ENCODE results near the gene CRYBB1. TPM values are rescaled to one million over a fixed set of nuclear protein-coding genes. Genes with fewer than 3 reads are reported as not detected.

The CRYBB1 gene
- total and polyA plus RNA-seq, 2 of the 13 experiments (the other 11 are each of a cell fraction or from before 2014, with no cell fraction given) = not detected

- CTCF ChIA-PET (ENCODE audit: low intra/inter-chr PET ratio, low total read pairs) = no interaction called here
- TF ChIP-seq RNF2 (conservative IDR thresholded peaks at IDR 0.05; ENCODE audit: low read depth) (no peak), PAWR (CRISPR knock-in tag; IDR thresholded peaks at IDR 0.05; ENCODE audit: borderline replicate concordance) (no peak), HHEX (CRISPR knock-in tag; IDR thresholded peaks at IDR 0.05) (no peak), ATM (IDR thresholded peaks at IDR 0.05; ENCODE audit: borderline replicate concordance) (no peak), ZNF879 (CRISPR knock-in tag; IDR thresholded peaks at IDR 0.05) (no peak), ZZZ3 (CRISPR knock-in tag; IDR thresholded peaks at IDR 0.05; ENCODE audit: borderline replicate concordance) (no peak), KLF9 (CRISPR knock-in tag; IDR thresholded peaks at IDR 0.05; ENCODE audit: low read depth) (no peak), ZNF33B (CRISPR knock-in tag; IDR thresholded peaks at IDR 0.05) (no peak), PITX1 (CRISPR knock-in tag; IDR thresholded peaks at IDR 0.05) (no peak), SALL1 (CRISPR knock-in tag; IDR thresholded peaks at IDR 0.05) (no peak), GATAD2A (CRISPR knock-in tag; IDR thresholded peaks at IDR 0.05) (no peak)
- Histone ChIP-seq H4K20me1 (ENCODE audit: insufficient read depth, low read length) (0 out of 2 replicates have a peak, but pooled peaks cover 2% of the 10 kb centered on the region), H3K27me3 (ENCODE audit: control insufficient read depth in 1 of 2, insufficient read depth in 2 of 2, low read length in 2 of 2) (no peaks in the 10 kb centered on the region), H3K4me1 (ENCODE audit: insufficient read depth, low read length) (no peaks in the 10 kb centered on the region), H3K4me2 (ENCODE audit: low read depth, low read length) (no peak overlapping the region), H3K79me2 (ENCODE audit: insufficient read depth, low read length) (no peaks in the 10 kb centered on the region), H2AFZ (ENCODE audit: low read length) (no peak overlapping the region), H3K4me3 (replicated peaks in 1 of 3; ENCODE audit: insufficient read depth in 1 of 3, low read depth in 2 of 3, low read length in 3 of 3) (no peak overlapping the region), H3K36me3 (replicated peaks in 1 of 2; ENCODE audit: control insufficient read depth in 1 of 2, insufficient read depth in 2 of 2, low read length in 2 of 2) (0 out of 5 replicates have a peak, but pooled peaks cover 0 to 4% of the 10 kb centered on the region in 2 experiments), H3K9me3 (ENCODE audit: low read length) (no peaks in the 10 kb centered on the region), H3K27ac (ENCODE audit: extremely low read length, insufficient read depth, low read length) (no peak overlapping the region), H3K9ac (ENCODE audit: insufficient read depth, low read depth, low read length) (no peak overlapping the region)
- DNase-seq (ENCODE audit: low spot score) (no peak), ATAC-seq (no peak), FAIRE-seq (no peak)
- intact Hi-C loops (cut with micrococcal nuclease; ENCODE audit: unreplicated experiment) (no loop called here), in situ Hi-C loops (cut with HindIII; ENCODE audit: extremely low pct_ligation_motif_present, low pct_unique_long_range_greater_than_20kb) (no loop called here)
- POLR2A ChIA-PET = interaction anchor here (1.2 kb wide), 1 partner anchor 65 kb away, joined by 5 read pairs; the partner anchor contains the start of gene TFIP11
- 91% methylated on average over 7 of the region's 7 CpGs for WGBS (ENCODE audit: low lambda C conversion rate)
- no TSS peak for BruUV-seq (replicated peaks)
Measured at GRCh38 chr22:26577081-26577480, 40.7 kb downstream of the CRYBB1 start.
